ENCODE data around the gene PHLPP1.
"Not testable (repeated sequence)": the region's sequence is repeated elsewhere in the genome, so short reads cannot be mapped to it uniquely, and the experiment has no call there.

The PHLPP1 gene

GRCh38 chr18:62723666-62724281 is 8.4 kb downstream of the PHLPP1 start:
- no peak for TF ChIP-seq GATA1 (IDR thresholded peaks at IDR 0.05; ENCODE audit: low read depth, low read length)
- no peak for TF ChIP-seq POLR2A (IDR thresholded peaks at IDR 0.05; ENCODE audit: low read length)
- no peak for DNase-seq

- no peak for DNase-seq
- TF ChIP-seq GATA1 (IDR thresholded peaks at IDR 0.05; ENCODE audit: low read depth, low read length): no peak
- no peak for TF ChIP-seq POLR2A (IDR thresholded peaks at IDR 0.05; ENCODE audit: low read length)
Measured at GRCh38 chr18:62725896-62726295, 10.6 kb downstream of the PHLPP1 start.

- no peak for DNase-seq
- TF ChIP-seq GATA1 (IDR thresholded peaks at IDR 0.05; ENCODE audit: low read depth, low read length) (no peak), POLR2A (IDR thresholded peaks at IDR 0.05; ENCODE audit: low read length) (no peak)
Measured at GRCh38 chr18:62728254-62728653, 12.9 kb downstream of the PHLPP1 start.

- DNase-seq: no peak
- no peak for TF ChIP-seq GATA1 (IDR thresholded peaks at IDR 0.05; ENCODE audit: low read depth, low read length)
Measured at GRCh38 chr18:62729487-62730386, 14.4 kb downstream of the PHLPP1 start.

- no peak for DNase-seq
- no peak for TF ChIP-seq POLR2A (IDR thresholded peaks at IDR 0.05; ENCODE audit: low read length)
- no peak for TF ChIP-seq GATA1 (IDR thresholded peaks at IDR 0.05; ENCODE audit: low read depth, low read length)
Measured at GRCh38 chr18:62730941-62731340, 15.6 kb downstream of the PHLPP1 start.

- DNase-seq: no peak
- no peak for TF ChIP-seq POLR2A (IDR thresholded peaks at IDR 0.05; ENCODE audit: low read length)
- TF ChIP-seq GATA1 (IDR thresholded peaks at IDR 0.05; ENCODE audit: low read depth, low read length): no peak
Measured at GRCh38 chr18:62732617-62733016, 17.3 kb downstream of the PHLPP1 start.

GRCh38 chr18:62734290-62734689 is 18.9 kb downstream of the PHLPP1 start:
- no peak for DNase-seq
- TF ChIP-seq POLR2A (IDR thresholded peaks at IDR 0.05; ENCODE audit: low read length): no peak
- no peak for TF ChIP-seq GATA1 (IDR thresholded peaks at IDR 0.05; ENCODE audit: low read depth, low read length)

- no peak for TF ChIP-seq POLR2A (IDR thresholded peaks at IDR 0.05; ENCODE audit: low read length)
- DNase-seq: no peak
Measured at GRCh38 chr18:62735387-62735786, 20.0 kb downstream of the PHLPP1 start.

- no peak for DNase-seq
- TF ChIP-seq POLR2A (IDR thresholded peaks at IDR 0.05; ENCODE audit: low read length) (no peak), GATA1 (IDR thresholded peaks at IDR 0.05; ENCODE audit: low read depth, low read length) (no peak)
Measured at GRCh38 chr18:62736077-62736855, 20.9 kb downstream of the PHLPP1 start.

- no peak for DNase-seq
- no peak for TF ChIP-seq GATA1 (IDR thresholded peaks at IDR 0.05; ENCODE audit: low read depth, low read length)
- TF ChIP-seq POLR2A (IDR thresholded peaks at IDR 0.05; ENCODE audit: low read length): no peak
Measured at GRCh38 chr18:62737241-62737873, 22.0 kb downstream of the PHLPP1 start.

- TF ChIP-seq GATA1 (IDR thresholded peaks at IDR 0.05; ENCODE audit: low read depth, low read length): no peak
- no peak for DNase-seq
Measured at GRCh38 chr18:62738639-62739038, 23.3 kb downstream of the PHLPP1 start.

GRCh38 chr18:62739911-62740310 is 24.6 kb downstream of the PHLPP1 start:
- DNase-seq: no peak
- TF ChIP-seq GATA1 (IDR thresholded peaks at IDR 0.05; ENCODE audit: low read depth, low read length) (no peak), POLR2A (IDR thresholded peaks at IDR 0.05; ENCODE audit: low read length) (no peak)

GRCh38 chr18:62740650-62741049 is 25.3 kb downstream of the PHLPP1 start:
- not testable (repeated sequence) for DNase-seq

GRCh38 chr18:62741118-62741566 is 25.8 kb downstream of the PHLPP1 start:
- TF ChIP-seq GATA1 (IDR thresholded peaks at IDR 0.05; ENCODE audit: low read depth, low read length) (no peak), POLR2A (IDR thresholded peaks at IDR 0.05; ENCODE audit: low read length) (no peak)
- DNase-seq: peak; percentile 18 to 33
